ENCODE data around the gene C1orf232. TPM values are rescaled to one million over a fixed set of nuclear protein-coding genes. Genes with fewer than 3 reads are reported as not detected.

C1orf232 gene
- total and polyA plus RNA-seq, 2 experiments from 2014 or later = not detected

DNA sequence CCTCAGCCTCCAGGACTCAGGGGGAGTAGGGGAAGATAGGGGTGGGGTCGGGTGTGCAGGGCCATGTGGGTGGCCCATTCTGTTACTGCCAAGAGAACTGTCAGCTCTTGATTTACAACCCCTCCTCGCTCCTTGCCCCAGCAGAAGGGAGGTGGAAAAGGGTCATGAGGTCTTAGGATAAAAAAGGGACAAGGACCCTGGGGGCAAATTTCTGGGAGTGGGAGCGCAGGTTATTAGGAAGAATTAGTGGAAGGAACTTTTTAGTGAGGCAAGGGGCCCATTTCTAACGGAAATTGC lies 9.1 kb downstream of the C1orf232 start:
- Mint-ChIP-seq H3K27me3 (ENCODE audit: insufficient read depth, low read depth, poor library complexity) (peaks cover 82% of the 10 kb centered on the region), H3K4me1 (peaks cover 56% of the 10 kb centered on the region), H3K9me3 (peaks cover 3% of the 10 kb centered on the region; the same call in 1 of the 3 replicates), H3K4me3 (peak overlapping the region; percentile 54; the same call in 1 of the 3 replicates), H3K27ac (no peak overlapping the region), H3K36me3 (ENCODE audit: low read depth) (no peaks in the 10 kb centered on the region)
- DNase-seq (ENCODE audit: low spot score) (no peak), ATAC-seq (no peak)
- Histone ChIP-seq H3K27me3 (ENCODE audit: insufficient read depth) (peaks cover 100% of the 10 kb centered on the region), H3K4me3 (no peak overlapping the region; the same call in 1 of the 2 replicates), H3K4me1 (ENCODE audit: insufficient read depth) (peaks cover 51% of the 10 kb centered on the region), H3K36me3 (ENCODE audit: insufficient read depth) (no peaks in the 10 kb centered on the region), H3K4me2 (no peak overlapping the region), H2AFZ (no peak overlapping the region), H3K9me2 (ENCODE audit: insufficient read depth) (no peaks in the 10 kb centered on the region), H3K27ac (ENCODE audit: low read depth) (no peak overlapping the region), H3F3A (replicated peaks; ENCODE audit: low read depth) (peaks cover 16% of the 10 kb centered on the region), H4K20me1 (replicated peaks; ENCODE audit: insufficient read depth) (no peaks in the 10 kb centered on the region; the same call in 1 of the 2 replicates), H3K79me2 (replicated peaks; ENCODE audit: insufficient read depth) (no peaks in the 10 kb centered on the region)
- TF ChIP-seq, protein P1, sequence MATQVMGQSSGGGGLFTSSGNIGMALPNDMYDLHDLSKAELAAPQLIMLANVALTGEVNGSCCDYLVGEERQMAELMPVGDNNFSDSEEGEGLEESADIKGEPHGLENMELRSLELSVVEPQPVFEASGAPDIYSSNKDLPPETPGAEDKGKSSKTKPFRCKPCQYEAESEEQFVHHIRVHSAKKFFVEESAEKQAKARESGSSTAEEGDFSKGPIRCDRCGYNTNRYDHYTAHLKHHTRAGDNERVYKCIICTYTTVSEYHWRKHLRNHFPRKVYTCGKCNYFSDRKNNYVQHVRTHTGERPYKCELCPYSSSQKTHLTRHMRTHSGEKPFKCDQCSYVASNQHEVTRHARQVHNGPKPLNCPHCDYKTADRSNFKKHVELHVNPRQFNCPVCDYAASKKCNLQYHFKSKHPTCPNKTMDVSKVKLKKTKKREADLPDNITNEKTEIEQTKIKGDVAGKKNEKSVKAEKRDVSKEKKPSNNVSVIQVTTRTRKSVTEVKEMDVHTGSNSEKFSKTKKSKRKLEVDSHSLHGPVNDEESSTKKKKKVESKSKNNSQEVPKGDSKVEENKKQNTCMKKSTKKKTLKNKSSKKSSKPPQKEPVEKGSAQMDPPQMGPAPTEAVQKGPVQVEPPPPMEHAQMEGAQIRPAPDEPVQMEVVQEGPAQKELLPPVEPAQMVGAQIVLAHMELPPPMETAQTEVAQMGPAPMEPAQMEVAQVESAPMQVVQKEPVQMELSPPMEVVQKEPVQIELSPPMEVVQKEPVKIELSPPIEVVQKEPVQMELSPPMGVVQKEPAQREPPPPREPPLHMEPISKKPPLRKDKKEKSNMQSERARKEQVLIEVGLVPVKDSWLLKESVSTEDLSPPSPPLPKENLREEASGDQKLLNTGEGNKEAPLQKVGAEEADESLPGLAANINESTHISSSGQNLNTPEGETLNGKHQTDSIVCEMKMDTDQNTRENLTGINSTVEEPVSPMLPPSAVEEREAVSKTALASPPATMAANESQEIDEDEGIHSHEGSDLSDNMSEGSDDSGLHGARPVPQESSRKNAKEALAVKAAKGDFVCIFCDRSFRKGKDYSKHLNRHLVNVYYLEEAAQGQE (IDR thresholded peaks at IDR 0.05; ENCODE audit: unreplicated experiment) = no peak
- TF ChIP-seq EZH2phosphoT487 (IDR thresholded peaks at IDR 0.05; ENCODE audit: unreplicated experiment) (no peak), STAT1 (IDR thresholded peaks at IDR 0.05; ENCODE audit: unreplicated experiment) (no peak), ZNF462 (CRISPR knock-in tag; IDR thresholded peaks at IDR 0.05) (no peak), EZH2 (IDR thresholded peaks at IDR 0.05; ENCODE audit: low read depth, unreplicated experiment) (no peak), CTCF (conservative IDR thresholded peaks at IDR 0.05; ENCODE audit: low read depth in 2 of 2) (no peak), JUNB (IDR thresholded peaks at IDR 0.05; ENCODE audit: unreplicated experiment) (no peak), NANOG (IDR thresholded peaks at IDR 0.05; ENCODE audit: borderline replicate concordance) (no peak), ZNF114 (CRISPR knock-in tag; IDR thresholded peaks at IDR 0.05) (no peak), CREB1 (CRISPR knock-in tag; IDR thresholded peaks at IDR 0.05; ENCODE audit: low read depth) (no peak), ETS1 (IDR thresholded peaks at IDR 0.05) (no peak), POLR2AphosphoS5 (IDR thresholded peaks at IDR 0.05; ENCODE audit: low read depth) (no peak), ZNF331 (CRISPR knock-in tag; IDR thresholded peaks at IDR 0.05; ENCODE audit: low read depth) (no peak)
